SK-N-MC (cell line): ENCODE measurements around the gene NUDT19.

Experiments
- DNase-seq: peaks from one replicate; pipeline ENCODE4 v3.0.0-alpha.2; 2011; ENCODE audit warnings: low read depth, low spot score
- H3K27ac ChIP-seq: fragments of 200-600 bp; sonication (generic); 2 replicates; pipeline ENCODE4 v1.5.1; 2016; ENCODE audit warnings: mixed run types
- H3K36me3 ChIP-seq: fragments of 200-600 bp; sonication (generic); 2 replicates; pipeline ENCODE4 v1.6.1; 2017; ENCODE audit warnings: antibody characterized with exemption, low read length, mixed read lengths; ENCODE audit not compliant: insufficient read depth
- H3K4me3 ChIP-seq: fragments of 200-600 bp; sonication (generic); 2 replicates; pipeline ENCODE4 v1.5.1; 2016
- H3K9ac ChIP-seq: fragments of 200-600 bp; sonication (generic); 2 replicates; pipeline ENCODE4 v1.8.0; 2017; ENCODE audit warnings: mixed run types, mixed read lengths; ENCODE audit not compliant: insufficient read length
- H3K9me3 ChIP-seq: fragments of 200-600 bp; sonication (generic); 2 replicates; pipeline ENCODE4 v1.6.1; 2017; ENCODE audit warnings: low read depth, mild to moderate bottlenecking, antibody characterized with exemption, low read length, moderate library complexity, mixed read lengths
- EZH2 ChIP-seq: fragments of 200-600 bp; sonication (generic); IDR thresholded peaks from one replicate; pipeline ENCODE4 v1.6.1; 2017; ENCODE audit warnings: antibody characterized with exemption
- FOXP2 ChIP-seq: optimal IDR thresholded peaks from 2 replicates; pipeline ENCODE3; 2011; ENCODE audit warnings: mild to moderate bottlenecking, moderate library complexity; ENCODE audit not compliant: insufficient read depth; ENCODE audit errors: extremely low read length, control extremely low read depth
- POLR2AphosphoS5 ChIP-seq: IDR thresholded peaks from 2 replicates; pipeline ENCODE4 v1.6.1; 2012; ENCODE audit warnings: mild to moderate bottlenecking, low read depth, low read length, borderline replicate concordance

Gene NUDT19

GRCh38 chr19:32673573-32673972, 18.0 kb upstream of the NUDT19 start:
- no peak overlapping the region for H3K9ac ChIP-seq
- H3K4me3 ChIP-seq = peak overlapping the region; percentile 92
- H3K27ac ChIP-seq = no peak overlapping the region
- DNase-seq = no peak
- no peaks in the 10 kb centered on the region for H3K9me3 ChIP-seq
- TF ChIP-seq EZH2 (no peak), FOXP2 (no peak)
- H3K36me3 ChIP-seq = 0 out of 2 replicates have a peak, but pooled peaks cover 2% of the 10 kb centered on the region

GRCh38 chr19:32674153-32674930, 17.3 kb upstream of the NUDT19 start:
- H3K27ac ChIP-seq = no peak overlapping the region
- peak overlapping the region; percentile 80 for H3K9ac ChIP-seq
- H3K4me3 ChIP-seq = peak overlapping the region; percentile 92
- 0 out of 2 replicates have a peak, but pooled peaks cover 2% of the 10 kb centered on the region for H3K36me3 ChIP-seq
- DNase-seq = no peak
- H3K9me3 ChIP-seq = no peaks in the 10 kb centered on the region
- TF ChIP-seq POLR2AphosphoS5 = no peak
- no peak for TF ChIP-seq FOXP2
- no peak for TF ChIP-seq EZH2

- Histone ChIP-seq H3K4me3 (peak within 1 kb of the TSS; percentile 92), H3K9me3 (no peaks in the 10 kb centered on the region), H3K36me3 (0 out of 2 replicates have a peak, but pooled peaks cover 2% of the 10 kb centered on the region), H3K9ac (peak within 1 kb of the TSS; percentile 80), H3K27ac (no peak within 1 kb of the TSS)
- peak; percentile 72 for DNase-seq
- TF ChIP-seq EZH2 (no peak), FOXP2 (peak; percentile 45), POLR2AphosphoS5 (peak; percentile 73; the same call in 1 of the 2 replicates)
Observed at GRCh38 chr19:32674931-32675719, 16.5 kb upstream of the NUDT19 start, which contains the start of gene ANKRD27. Gene ANKRD27, minus strand, starts transcription at chr19:32675180. Its CDS starts 16,165 bp downstream, at chr19:32659015.

GRCh38 chr19:32675720-32676185, 15.9 kb upstream of the NUDT19 start, which contains the start of gene RGS9BP:
Gene RGS9BP, plus strand, starts transcription at chr19:32675848. Its CDS starts 416 bp downstream, at chr19:32676264.
- TF ChIP-seq EZH2 (no peak), POLR2AphosphoS5 (no peak), FOXP2 (no peak)
- Histone ChIP-seq H3K36me3 (0 out of 2 replicates have a peak, but pooled peaks cover 2% of the 10 kb centered on the region), H3K4me3 (peak within 1 kb of the TSS; percentile 92), H3K27ac (no peak within 1 kb of the TSS), H3K9ac (peak within 1 kb of the TSS; percentile 80), H3K9me3 (no peaks in the 10 kb centered on the region)
- DNase-seq = no peak

GRCh38 chr19:32676186-32676894, 15.3 kb upstream of the NUDT19 start:
- no peak overlapping the region for H3K27ac ChIP-seq
- H3K36me3 ChIP-seq = 0 out of 2 replicates have a peak, but pooled peaks cover under 1% of the 10 kb centered on the region
- no peak for DNase-seq
- no peak for TF ChIP-seq FOXP2
- TF ChIP-seq POLR2AphosphoS5 = no peak
- no peak for TF ChIP-seq EZH2
- H3K9ac ChIP-seq = no peak overlapping the region
- H3K9me3 ChIP-seq = no peaks in the 10 kb centered on the region
- H3K4me3 ChIP-seq = peak overlapping the region; percentile 92

GRCh38 chr19:32676895-32677359, 14.7 kb upstream of the NUDT19 start:
- Histone ChIP-seq H3K27ac (no peak overlapping the region), H3K9me3 (no peaks in the 10 kb centered on the region), H3K4me3 (no peak overlapping the region), H3K9ac (no peak overlapping the region), H3K36me3 (no peaks in the 10 kb centered on the region)
- TF ChIP-seq FOXP2 (no peak), EZH2 (no peak), POLR2AphosphoS5 (no peak)
- no peak for DNase-seq

- Histone ChIP-seq H3K36me3 (no peaks in the 10 kb centered on the region), H3K9ac (no peak overlapping the region), H3K27ac (no peak overlapping the region), H3K9me3 (no peaks in the 10 kb centered on the region), H3K4me3 (no peak overlapping the region)
- DNase-seq = no peak
- TF ChIP-seq FOXP2 (no peak), EZH2 (no peak), POLR2AphosphoS5 (no peak)
Observed at GRCh38 chr19:32677657-32678056, 14.0 kb upstream of the NUDT19 start.

GRCh38 chr19:32680986-32681385, 10.6 kb upstream of the NUDT19 start:
- Histone ChIP-seq H3K27ac (no peak overlapping the region), H3K36me3 (no peaks in the 10 kb centered on the region), H3K9ac (no peak overlapping the region), H3K9me3 (no peaks in the 10 kb centered on the region), H3K4me3 (no peak overlapping the region)
- TF ChIP-seq POLR2AphosphoS5 = no peak
- no peak for TF ChIP-seq EZH2
- no peak for TF ChIP-seq FOXP2
- no peak for DNase-seq
